Heart left ventricle (tissue), 16 donors: ENCODE data around the gene ADAMTS4. TPM values are rescaled to one million over a fixed set of nuclear protein-coding genes. Genes with fewer than 3 reads are reported as not detected.

Source experiments
- ATAC-seq, 4 donors: fragments of 200-7000 bp; cut with Tn5 transposase; one replicate each; pipeline ENCODE4 v1.9.1; 2020 to 2022; ENCODE audit warnings: moderate library complexity in 4 of 4, mild to moderate bottlenecking in 3 of 4, moderate number of reproducible peaks in 1 of 4
- DNase-seq, 5 donors: peaks; one replicate each; pipeline ENCODE4 v3.0.0-alpha.2; 2020
- H3K27ac ChIP-seq, 12 donors: fragments of 200-600 bp; sonication (generic) in 4 of 12; one replicate each; pipeline versions ENCODE4 v1.5.0 to v1.8.0; 2016 to 2022; ENCODE audit warnings: mild to moderate bottlenecking in 2 of 12
- H3K27me3 ChIP-seq, 9 donors: fragments of 200-600 bp; sonication (generic) in 2 of 9; one replicate each; pipeline versions ENCODE4 v1.5.1 to v1.8.0; 2016 to 2022; ENCODE audit warnings: mild to moderate bottlenecking in 3 of 9
- H3K36me3 ChIP-seq, 9 donors: fragments of 200-600 bp; sonication (generic) in 2 of 9; one replicate each; pipeline versions ENCODE4 v1.5.0 to v1.8.0; 2018 to 2022; ENCODE audit warnings: mild to moderate bottlenecking in 2 of 9
- H3K4me1 ChIP-seq, 12 donors: fragments of 200-600 bp; sonication (generic) in 4 of 12; one replicate each; pipeline versions ENCODE4 v1.5.0 to v1.8.0; 2016 to 2022; ENCODE audit warnings: mild to moderate bottlenecking in 3 of 12
- H3K4me3 ChIP-seq, 12 donors: fragments of 200-600 bp; sonication (generic) in 4 of 12; one replicate each; pipeline versions ENCODE4 v1.5.0 to v1.8.0; 2017 to 2022; ENCODE audit warnings: mild to moderate bottlenecking in 9 of 12, moderate library complexity in 4 of 12
- H3K9me3 ChIP-seq, 12 donors: fragments of 200-600 bp; sonication (generic) in 4 of 12; one replicate each; pipeline versions ENCODE4 v1.5.0 to v1.8.0; 2016 to 2022; ENCODE audit warnings: mild to moderate bottlenecking in 1 of 12
- POLR2A ChIP-seq, 2 donors: fragments of 450-650 bp; IDR thresholded peaks; one replicate each; pipeline ENCODE4 v1.6.1; 2017; ENCODE audit warnings: antibody characterized with exemption in 2 of 2, mild to moderate bottlenecking in 2 of 2, moderate library complexity in 2 of 2
- WGBS, 4 donors: extraction: QIAGEN DNeasy Blood & Tissue Kit in 2 of 4; methylation state at CpG; one replicate each; pipeline versions ENCODE4 v1.1.5 to v1.1.7; 2013 to 2018; 5-methylcytosine and 5-hydroxymethylcytosine counted together
- intact Hi-C, 10 donors: fragments of 100-400 bp; cut with DNase I; formaldehyde crosslinking; loops; one replicate each; pipeline versions ENCODE4 v1.11.1 to v1.14.2; 2022
- polyA plus RNA-seq, 2 donors: library from polyadenylated mRNA; stranded (reverse); fragments of 200-250 nt; gene quantifications; one replicate each; pipeline ENCODE4 v1.2.3, GENCODE V29; 2013
- total RNA-seq, 9 donors: library from RNA; depleted of rRNA in 2 of 9; stranded (reverse); fragments of >200 nt in 2 of 9; fragmentation: NEBNext Ultra II Directional in 3 of 9; extraction: Animal tissue kit (Norgen Biotek cat#: 25700) in 3 of 9; gene quantifications; one replicate each; pipeline versions ENCODE4 v1.1.0 to v1.2.4, GENCODE V29; 2016 to 2023
- TF ChIP-seq, protein P1 (sequence below), 12 donors: fragments of 200-600 bp; sonication (generic) in 4 of 12; IDR thresholded peaks; one replicate each; pipeline versions ENCODE4 v1.5.0 to v1.8.0; 2018 to 2022; ENCODE audit warnings: antibody characterized with exemption in 12 of 12, mild to moderate bottlenecking in 5 of 12
- donor health status: ischemic (EF 13 %, LVEDD 7.1; RV severe dilation, severe dysfunction).
- donor health status: healthy with polysubstance abuse.
- donor health status: DM: no; HTN: yes; CAD: no.
- donor health status: DM: no; HTN: no; CAD: no.
- donor health status: ischemic (EF 25% LVEDD 6.9; RV normal size, moderate dysfunction).
- donor health status: ischemic (EF 25% LVEDD 5.7; RV mildly dilated, moderate dysfunction).
- donor health status: healthy.
- donor health status: DM: yes; HTN: yes; CAD: no.
- donor health status: ischemic (EF 35%, LVEDD 5.7; RV mildly dilated, moderate dysfunction).
- donor health status: nonischemic (EF 11% LVEDD 7.7; RV severe dilation, severe dysfunction).
- donor health status: DM: yes; HTN: yes; CAD: no.
- donor health status: PGD.
- donor health status: ischemic (EF 29% LVEDD 5.4; RV normal size, mild dysfunction).
- donor health status: nonischemic (EF 23%, LVEDD 6.1; RV moderate dilation, normal function).

ADAMTS4 gene
- total and polyA plus RNA-seq, 11 donors = 1.6 to 65.2 (median 6.1) TPM

DNA sequence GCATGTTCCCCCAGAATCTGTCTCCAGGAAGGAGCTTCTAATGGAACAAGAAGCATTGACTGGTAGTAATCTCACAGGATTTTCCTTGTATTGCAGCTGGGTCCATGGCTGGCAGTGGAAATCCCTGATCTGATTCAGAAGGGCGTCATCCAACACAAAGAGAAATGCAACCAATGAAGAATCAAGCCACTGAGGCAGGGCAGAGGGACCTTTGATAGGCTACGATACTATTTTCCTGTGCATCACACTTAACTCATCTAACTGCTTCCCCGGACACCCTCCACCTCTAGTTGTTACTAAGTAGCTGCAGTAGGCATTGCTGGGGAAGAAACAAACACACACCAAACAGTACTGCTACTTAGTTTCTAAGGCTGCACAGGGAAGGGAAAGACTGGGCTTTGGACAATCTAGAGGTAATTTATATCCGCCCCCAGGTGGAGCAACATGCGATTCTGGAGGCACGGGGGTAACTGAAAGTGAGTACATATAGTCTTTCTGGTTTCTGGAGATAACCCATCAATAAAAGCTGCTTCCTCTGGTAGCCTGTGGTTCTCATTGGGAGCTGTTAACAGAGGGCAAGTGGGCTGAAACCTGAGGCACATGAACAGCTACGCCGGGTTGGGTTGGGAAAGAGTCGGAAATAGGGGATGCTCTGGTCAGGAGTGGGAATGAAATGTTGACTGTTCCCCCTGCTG lies 40.4 kb downstream of the ADAMTS4 start:
- H3K4me3 ChIP-seq = peak overlapping the region in 9 of 12 donors; percentile 79 to 97 (median 91)
- H3K9me3 ChIP-seq = no peaks in the 10 kb centered on the region
- H3K36me3 ChIP-seq = peaks cover 0 to 43% (median 32%) of the 10 kb centered on the region in 9 donors
- no peak for DNase-seq
- TF ChIP-seq POLR2A (IDR thresholded peaks at IDR 0.05) = no peak
- TF ChIP-seq, protein P1, sequence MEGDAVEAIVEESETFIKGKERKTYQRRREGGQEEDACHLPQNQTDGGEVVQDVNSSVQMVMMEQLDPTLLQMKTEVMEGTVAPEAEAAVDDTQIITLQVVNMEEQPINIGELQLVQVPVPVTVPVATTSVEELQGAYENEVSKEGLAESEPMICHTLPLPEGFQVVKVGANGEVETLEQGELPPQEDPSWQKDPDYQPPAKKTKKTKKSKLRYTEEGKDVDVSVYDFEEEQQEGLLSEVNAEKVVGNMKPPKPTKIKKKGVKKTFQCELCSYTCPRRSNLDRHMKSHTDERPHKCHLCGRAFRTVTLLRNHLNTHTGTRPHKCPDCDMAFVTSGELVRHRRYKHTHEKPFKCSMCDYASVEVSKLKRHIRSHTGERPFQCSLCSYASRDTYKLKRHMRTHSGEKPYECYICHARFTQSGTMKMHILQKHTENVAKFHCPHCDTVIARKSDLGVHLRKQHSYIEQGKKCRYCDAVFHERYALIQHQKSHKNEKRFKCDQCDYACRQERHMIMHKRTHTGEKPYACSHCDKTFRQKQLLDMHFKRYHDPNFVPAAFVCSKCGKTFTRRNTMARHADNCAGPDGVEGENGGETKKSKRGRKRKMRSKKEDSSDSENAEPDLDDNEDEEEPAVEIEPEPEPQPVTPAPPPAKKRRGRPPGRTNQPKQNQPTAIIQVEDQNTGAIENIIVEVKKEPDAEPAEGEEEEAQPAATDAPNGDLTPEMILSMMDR (IDR thresholded peaks at IDR 0.05) = no peak
- 71 to 81% (median 79%) methylated on average over 9 of the region's 9 CpGs for WGBS, 4 donors
- H3K4me1 ChIP-seq = peaks cover 0 to 44% (median 32%) of the 10 kb centered on the region in 12 donors
- ATAC-seq = no peak
- intact Hi-C loops = no loop called here
- H3K27ac ChIP-seq = peak overlapping the region in 11 of 12 donors; percentile 83 to 95 (median 88)
- no peaks in the 10 kb centered on the region for H3K27me3 ChIP-seq

DNA sequence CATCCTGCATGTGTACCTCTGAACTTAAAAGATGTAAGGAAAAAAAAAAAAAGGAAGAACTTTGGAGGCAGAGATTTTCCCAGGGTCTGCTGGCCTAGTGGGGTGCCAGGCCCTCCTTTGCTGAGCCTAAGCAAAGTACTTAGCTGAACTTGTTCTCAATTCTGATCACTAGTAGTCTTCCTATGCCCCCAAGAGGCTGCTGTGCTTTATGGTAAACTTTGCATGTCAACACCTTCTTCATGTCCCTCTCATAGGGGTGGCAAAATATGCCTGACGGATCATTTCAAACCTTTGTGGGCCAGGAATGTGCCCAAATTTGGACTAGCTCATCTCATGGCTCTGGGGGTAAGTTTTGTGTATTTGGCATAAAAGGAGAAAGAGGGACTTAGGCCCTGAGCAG lies 41.0 kb downstream of the ADAMTS4 start:
- no peaks in the 10 kb centered on the region for H3K9me3 ChIP-seq
- no peak for DNase-seq
- no peak for ATAC-seq
- no peak for TF ChIP-seq POLR2A (IDR thresholded peaks at IDR 0.05)
- TF ChIP-seq, protein P1 (IDR thresholded peaks at IDR 0.05) = no peak
- WGBS, 4 donors = 84 to 100% (median 89%) methylated on average over 1 of the region's 1 CpG
- H3K4me3 ChIP-seq = no peak overlapping the region
- peaks cover 0 to 38% (median 29%) of the 10 kb centered on the region in 9 donors for H3K36me3 ChIP-seq
- H3K4me1 ChIP-seq = peaks cover 0 to 50% (median 32%) of the 10 kb centered on the region in 12 donors
- no peaks in the 10 kb centered on the region for H3K27me3 ChIP-seq
- intact Hi-C loops = no loop called here
- H3K27ac ChIP-seq = no peak overlapping the region

DNA sequence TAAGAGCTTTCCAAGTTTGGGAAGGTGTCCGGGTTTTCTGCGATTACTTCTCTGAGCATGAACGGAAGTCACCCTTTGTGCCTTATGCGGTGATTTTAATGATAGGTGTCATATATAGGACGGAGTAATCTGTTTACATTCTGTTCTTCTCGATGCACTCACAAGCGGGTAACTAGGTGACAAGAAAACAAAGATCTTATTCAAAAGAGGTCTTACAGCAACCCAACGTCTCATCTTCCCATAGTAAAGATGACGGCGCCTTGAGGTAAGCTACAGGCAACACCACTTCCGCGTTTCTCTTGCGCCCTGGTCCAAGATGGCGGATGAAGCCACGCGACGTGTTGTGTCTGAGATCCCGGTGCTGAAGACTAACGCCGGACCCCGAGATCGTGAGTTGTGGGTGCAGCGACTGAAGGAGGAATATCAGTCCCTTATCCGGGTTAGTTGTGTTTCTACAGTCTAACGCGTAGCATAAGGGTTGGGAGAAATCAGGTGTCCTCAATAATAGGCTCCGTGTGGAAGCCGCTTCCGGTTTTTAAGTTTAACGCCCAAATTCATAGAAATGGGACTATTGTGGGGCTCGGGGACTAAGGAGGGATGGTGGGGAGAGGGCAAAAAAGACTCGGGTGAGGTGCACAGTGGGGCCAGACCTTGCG lies 45.0 kb downstream of the ADAMTS4 start, which contains the start of gene UFC1:
TSS of gene UFC1 (plus strand) at position 297 of the 656 bp plus-strand sequence. CDS start at position 317, 20 bp downstream.
- TF ChIP-seq POLR2A (IDR thresholded peaks at IDR 0.05) = peak in 1 of 2 donors; percentile 33
- TF ChIP-seq, protein P1 (IDR thresholded peaks at IDR 0.05) = no peak
- ATAC-seq = peak; percentile 90 to 95 (median 94)
- Histone ChIP-seq H3K27me3 (no peaks in the 10 kb centered on the region), H3K27ac (peak within 1 kb of the TSS; percentile 79 to 99 (median 94)), H3K4me3 (peak within 1 kb of the TSS; percentile 59 to 93 (median 80)), H3K4me1 (peaks cover 0 to 27% (median 11%) of the 10 kb centered on the region in 12 donors), H3K36me3 (peaks cover 0 to 22% (median 15%) of the 10 kb centered on the region in 9 donors), H3K9me3 (no peaks in the 10 kb centered on the region)
- intact Hi-C loops = loop anchor here in 2 of 10 donors (1.0 to 5.0 kb wide), 2 partner anchors 21 to 157 kb away; no protein-coding TSS in a partner anchor
- 0 to 2% (median 1%) methylated on average over 33 of the region's 33 CpGs for WGBS, 4 donors
- peak; percentile 80 to 87 (median 84) for DNase-seq

DNA sequence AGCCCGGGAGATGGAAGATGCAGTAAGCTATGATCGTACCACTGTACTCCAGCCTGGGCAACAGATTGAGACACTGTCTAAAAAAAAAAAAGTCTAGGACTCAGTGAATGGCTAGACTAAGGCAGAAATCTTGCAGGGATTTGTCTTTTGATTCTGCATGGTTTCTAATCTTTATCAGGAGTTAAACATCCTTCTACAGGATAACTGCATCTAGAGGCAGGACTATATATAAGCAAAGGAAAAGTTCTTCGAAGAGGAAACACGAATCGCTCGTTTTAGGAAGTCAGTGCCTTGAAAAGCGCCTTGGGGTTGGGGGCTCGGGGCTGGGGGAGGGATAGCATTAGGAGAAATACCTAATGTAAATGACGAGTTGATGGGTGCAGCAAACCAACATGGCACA lies 45.7 kb downstream of the ADAMTS4 start:
- 19 to 25% (median 24%) methylated on average over 9 of the region's 9 CpGs for WGBS, 4 donors
- Histone ChIP-seq H3K9me3 (no peaks in the 10 kb centered on the region), H3K4me3 (peak overlapping the region; percentile 59 to 93 (median 80)), H3K27me3 (no peaks in the 10 kb centered on the region), H3K4me1 (peaks cover 0 to 21% (median 8%) of the 10 kb centered on the region in 12 donors), H3K27ac (peak overlapping the region; percentile 79 to 99 (median 94)), H3K36me3 (peaks cover 0 to 16% (median 13%) of the 10 kb centered on the region in 9 donors)
- TF ChIP-seq, protein P1 (IDR thresholded peaks at IDR 0.05) = no peak
- no peak for DNase-seq
- no peak for ATAC-seq
- intact Hi-C loops = loop anchor here in 2 of 10 donors (1.0 to 5.0 kb wide), 2 partner anchors 20 to 156 kb away; no protein-coding TSS in a partner anchor
